ENCODE measurements around the gene UPF3A.
"Not testable (repeated sequence)": the region's sequence is repeated elsewhere in the genome, so short reads cannot be mapped to it uniquely, and the experiment has no call there.

Gene UPF3A

DNA sequence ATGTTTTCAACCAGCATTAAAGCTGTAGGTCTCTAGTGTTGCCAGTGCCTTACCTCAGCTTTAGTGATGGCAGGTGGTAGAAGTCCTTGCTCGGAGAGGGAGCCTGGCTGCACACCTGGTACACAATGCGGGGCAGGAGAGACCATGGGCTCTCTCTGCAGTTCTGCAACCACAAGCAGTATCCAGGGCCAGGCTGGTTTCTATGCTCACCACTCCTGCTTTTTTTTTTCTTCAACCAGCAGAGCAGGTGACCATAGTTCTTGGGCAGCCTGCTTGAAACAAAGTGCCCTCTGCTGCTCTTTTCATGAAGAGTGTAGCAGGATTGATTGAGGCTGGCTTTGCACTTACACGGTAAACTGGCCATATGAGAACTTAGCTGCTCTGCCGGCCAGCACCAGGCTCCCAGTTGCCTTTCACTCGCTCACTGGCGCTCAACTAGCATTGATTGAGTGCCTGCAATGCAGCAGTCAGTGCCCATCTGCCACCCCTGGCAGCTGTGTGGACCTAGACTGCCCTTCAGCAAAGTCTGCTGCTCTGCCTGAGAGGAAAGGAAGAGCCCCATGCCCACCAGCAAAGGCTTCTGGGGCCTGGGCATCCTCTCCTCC lies 28.5 kb downstream of the UPF3A start:
- peak; percentile 36 for DNase-seq

DNA sequence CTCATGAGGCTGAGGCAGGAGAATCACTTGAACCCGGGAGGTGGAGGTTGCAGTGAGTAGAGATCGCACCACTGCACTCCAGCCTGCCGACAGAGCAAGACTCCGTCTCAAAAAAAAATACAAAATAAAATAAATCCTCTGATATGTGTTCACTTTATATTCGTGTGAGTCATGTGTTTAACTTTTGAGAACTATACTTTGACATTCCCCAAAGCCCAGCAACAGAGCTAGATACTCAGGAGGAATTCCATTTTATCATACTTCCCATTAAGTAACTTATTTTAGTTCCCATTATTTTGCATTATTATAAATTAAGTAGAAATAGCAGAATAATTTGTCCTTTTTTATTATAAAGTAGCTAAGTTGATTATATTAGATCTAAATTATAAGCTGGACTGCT lies 29.6 kb downstream of the UPF3A start:
- no peak for DNase-seq

DNA sequence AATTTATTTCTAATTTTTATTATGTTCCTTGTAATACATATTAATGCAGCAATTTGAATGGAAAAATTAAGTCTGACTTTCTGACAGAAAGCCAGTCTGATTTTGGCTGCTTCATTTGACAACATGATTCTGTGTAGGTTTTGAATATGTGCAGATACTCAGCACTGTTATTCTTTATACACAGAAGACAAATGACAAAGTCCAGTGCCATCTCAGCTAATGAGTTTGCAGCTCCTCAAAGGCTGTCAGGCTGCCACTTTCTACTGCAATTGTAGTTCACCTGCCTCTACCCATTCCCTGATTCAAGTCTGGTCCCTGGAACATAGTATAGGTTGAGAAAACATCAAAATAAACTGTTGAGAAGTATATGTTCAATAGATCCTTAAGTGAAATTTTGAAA lies 30.0 kb downstream of the UPF3A start:
- DNase-seq = no peak

DNA sequence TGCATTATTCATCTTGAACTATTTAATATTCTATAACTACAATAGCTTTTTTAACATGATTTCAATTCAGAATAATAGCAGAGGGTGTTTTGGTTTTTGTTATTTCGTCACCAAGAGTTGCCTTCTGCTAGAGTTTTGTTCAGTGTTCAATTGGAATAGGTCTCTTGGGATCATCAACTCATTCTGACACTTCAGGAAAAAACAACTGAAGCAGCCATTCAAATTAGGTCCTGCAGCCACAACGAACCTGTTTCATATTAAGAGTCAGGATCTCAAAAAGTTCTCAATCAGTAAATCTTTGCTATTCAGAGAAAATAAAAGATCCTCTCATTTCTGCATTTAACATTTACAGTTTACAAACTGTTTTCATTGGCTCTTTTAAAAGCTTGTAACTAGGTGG lies 30.5 kb downstream of the UPF3A start:
- no peak for DNase-seq

DNA sequence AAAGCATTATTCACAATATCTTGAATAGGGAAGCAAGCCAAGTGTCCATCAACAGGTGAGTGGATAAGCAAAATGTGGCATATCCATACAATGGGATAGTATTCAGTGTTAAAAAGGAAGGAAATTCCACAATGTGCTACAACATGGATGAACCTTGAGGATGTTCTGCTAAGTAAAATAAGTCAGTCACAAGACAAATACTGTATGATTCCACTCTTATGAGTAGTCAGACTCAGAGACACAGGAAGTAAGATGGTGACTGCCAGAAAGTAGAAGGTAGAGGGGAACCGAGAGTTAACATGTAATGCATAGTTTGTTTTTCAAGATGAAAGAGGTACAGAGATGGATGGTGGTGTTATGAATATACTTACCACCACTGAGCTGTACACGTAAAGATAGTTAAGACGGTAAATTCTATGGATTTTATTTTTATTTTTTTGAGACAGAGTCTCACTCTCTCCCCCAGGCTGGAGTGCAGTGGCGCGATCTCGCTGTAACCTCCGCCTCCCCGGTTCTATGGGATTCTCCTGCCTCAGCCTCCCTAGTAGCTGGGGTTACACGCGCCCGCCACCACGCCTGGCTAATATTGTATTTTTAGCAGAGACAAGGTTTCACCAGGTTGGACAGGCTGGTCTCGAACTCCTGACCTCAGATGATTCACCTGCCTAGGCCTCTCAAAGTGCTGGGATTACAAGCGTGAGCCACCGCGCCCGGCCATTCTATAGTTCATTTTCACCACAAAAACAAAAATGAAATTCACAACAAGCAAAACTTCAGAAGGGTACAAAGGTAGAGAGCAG lies 31.9 kb downstream of the UPF3A start:
- no peak for DNase-seq

DNA sequence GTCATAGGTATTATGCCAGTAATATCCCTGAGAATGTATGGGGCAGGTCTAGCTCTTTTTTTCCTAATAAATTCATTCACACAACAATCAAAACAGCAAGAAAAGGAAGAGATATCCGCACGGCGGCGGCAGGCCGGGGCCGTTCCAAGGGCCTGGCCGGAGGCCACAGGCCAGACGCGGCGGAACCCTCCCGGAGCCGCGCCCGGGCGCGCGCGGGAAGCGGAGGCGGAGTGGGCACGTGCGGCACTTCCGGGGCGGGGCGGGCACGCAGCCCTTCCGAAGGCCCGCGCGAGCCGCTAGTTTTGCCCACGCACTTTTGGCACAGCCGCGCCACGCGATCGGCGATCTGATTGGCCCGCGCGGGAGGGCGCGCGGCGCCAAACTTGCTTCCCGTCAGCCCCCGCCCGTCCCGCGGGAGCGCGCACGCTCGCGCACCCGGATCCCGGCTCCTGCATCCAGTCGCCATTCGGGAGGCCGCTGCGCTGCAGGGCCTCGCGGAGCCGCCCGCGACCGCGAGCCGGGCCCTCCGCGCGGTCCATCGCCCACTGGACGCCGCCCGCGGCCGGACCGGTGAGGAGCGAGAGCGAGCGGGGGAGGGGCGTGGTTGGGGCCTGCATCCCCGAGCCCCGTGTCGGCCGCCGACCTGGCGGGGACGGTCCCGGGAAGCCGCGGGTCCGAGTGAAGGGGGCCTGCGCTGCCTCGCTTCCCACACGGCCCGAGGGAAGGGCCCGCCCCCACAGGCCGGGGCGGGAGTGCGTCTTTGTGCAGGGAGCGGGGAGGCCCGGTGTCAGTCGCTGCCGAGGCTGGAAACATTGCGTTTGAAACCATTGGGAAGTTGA lies 32.9 kb downstream of the UPF3A start, which contains the start of gene CHAMP1:
CHAMP1 (plus strand) TSS at position 430 of the 839 bp plus-strand sequence. CDS start 9,340 bp downstream, outside the sequence.
- DNase-seq = peak; percentile 78

DNA sequence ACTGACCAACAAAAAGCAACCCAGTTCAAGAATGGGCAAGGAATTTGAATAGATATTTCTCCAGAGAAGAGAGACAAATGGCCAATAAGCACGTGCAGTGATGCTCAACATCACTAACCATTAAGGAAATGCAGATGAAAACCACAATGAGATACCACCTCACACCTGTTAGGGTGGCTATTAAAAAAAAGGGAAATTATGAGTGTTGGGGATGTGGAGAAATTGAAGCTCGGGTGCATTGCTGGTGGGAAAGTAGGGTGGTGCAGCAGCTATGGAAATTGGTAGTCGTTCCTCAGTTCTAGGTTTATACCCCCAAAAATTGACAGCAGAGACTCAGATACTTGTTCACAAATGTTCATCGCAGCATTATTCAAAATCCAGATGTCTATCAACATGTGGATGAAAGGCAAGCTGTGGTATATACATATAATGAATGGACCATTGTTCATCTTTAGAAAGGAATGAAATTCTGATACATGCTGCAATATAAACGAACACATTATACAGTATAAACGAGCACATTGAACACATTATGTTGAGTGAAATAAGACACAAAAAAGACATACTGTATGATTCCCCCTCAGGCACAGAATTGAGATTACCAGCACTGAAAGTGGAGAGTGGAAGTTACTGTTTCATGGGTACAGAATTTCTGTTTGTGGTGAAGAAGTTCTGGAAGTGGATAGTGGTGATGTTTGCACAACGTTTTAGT lies 33.8 kb downstream of the UPF3A start:
- DNase-seq = no peak

DNA sequence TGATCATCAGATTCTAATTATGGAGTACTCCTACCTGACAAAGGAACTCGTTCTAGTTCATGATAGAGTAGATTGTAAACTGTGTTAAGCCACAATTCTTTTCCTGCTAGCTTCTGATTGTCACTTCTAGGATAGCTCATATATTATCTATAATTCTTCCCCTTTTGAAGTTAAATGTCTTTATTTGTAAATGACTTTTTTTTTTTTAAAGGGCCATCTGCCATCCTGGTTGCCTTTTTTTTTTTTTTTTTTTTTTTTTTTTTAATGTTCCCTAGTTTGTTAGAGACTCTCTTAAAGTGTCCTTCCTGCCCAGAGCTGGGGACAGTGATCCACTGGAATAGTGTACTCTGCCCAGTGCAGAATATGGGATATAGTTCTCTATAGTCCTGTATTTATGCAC lies 37.2 kb downstream of the UPF3A start:
- DNase-seq = no peak

DNA sequence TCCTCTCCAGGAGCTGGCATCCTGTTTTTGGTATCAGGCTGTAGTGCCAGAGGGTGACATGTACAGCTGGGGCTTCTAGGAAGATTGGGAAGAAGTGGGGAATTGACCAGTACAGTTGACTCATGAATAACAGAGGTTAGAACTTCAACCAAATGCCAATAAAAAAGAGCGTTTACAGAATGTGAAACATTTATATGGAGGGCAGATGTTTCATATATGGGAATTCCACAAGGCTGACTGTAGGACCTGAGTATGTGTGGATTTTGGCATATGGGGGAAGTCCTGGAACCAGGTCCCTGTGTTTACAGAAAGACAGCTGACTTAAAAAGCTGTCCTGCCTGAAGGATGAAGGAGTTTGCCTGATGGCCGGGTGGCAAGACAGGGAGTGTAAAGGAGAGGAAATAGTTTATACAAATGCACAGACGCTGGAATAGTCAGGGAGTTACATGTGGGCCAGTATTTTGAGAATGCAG lies 38.1 kb downstream of the UPF3A start:
- no peak for DNase-seq

DNA sequence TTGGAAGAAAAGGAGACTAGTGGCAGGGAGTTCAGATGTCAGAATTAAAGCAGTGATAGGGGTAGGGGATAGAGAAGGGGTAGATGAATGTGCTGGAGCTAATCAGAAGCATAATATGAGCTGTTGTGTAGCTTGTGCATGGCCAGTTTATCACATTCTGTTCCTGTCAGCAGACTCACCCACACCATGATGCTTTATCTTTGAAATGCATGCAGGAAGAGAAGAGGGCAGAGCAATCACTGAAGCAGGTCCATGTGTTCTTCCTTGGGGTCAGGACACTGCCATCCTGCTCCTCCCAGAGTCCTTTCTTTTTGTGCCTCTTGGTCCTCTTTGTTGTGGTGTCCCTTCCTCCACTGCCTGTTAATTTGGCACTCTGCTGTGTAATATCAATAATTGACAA lies 38.7 kb downstream of the UPF3A start:
- DNase-seq = no peak

DNA sequence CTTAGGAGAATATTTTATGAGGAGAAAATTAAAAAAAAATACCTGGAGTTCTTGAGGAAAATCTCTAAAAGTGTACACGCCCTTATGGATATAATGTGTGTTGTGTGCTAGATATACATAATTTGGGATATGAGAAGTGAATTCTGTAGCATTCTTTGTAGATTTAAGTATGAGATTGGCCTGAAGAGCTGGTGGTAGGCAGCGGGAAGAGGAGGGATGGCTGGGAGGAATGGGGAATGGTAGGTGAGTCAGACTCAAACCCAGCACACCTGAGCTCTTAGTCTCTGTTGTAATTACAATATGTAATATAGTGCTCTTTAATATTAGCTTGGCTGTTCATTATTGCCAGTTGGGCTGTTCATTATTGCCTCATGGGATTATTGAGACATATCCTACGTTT lies 39.9 kb downstream of the UPF3A start:
- no peak for DNase-seq

DNA sequence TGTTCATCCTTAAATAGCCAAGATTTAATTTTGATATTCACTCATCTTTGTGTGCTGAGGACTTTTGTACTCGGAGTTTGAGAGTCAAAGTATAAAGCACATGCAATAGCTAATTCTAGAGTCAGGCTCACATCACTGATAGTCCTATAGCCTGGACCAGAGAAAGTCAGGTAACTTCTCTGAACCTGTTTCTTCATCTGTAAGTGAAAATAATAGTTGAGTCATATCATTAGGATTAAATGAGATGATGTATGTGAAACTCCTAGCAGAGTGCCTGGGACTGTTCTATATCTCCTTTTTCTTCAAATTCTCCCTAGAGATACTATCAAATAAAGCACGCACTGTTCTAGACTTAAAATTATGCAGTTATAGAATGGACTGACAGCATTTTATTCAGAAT lies 41.9 kb downstream of the UPF3A start:
- DNase-seq = no peak

DNA sequence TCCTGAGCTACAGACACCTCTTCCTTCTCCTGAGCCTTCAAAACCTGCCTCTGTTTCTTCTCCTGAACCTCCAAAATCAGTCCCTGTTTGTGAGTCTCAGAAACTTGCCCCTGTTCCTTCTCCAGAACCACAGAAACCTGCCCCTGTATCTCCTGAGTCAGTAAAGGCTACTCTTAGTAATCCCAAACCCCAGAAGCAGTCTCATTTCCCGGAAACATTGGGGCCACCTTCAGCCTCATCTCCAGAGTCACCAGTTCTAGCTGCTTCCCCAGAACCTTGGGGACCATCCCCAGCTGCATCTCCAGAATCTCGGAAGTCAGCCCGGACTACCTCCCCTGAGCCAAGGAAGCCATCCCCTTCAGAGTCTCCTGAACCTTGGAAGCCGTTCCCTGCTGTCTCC lies 42.9 kb downstream of the UPF3A start:
- DNase-seq = no peak

DNA sequence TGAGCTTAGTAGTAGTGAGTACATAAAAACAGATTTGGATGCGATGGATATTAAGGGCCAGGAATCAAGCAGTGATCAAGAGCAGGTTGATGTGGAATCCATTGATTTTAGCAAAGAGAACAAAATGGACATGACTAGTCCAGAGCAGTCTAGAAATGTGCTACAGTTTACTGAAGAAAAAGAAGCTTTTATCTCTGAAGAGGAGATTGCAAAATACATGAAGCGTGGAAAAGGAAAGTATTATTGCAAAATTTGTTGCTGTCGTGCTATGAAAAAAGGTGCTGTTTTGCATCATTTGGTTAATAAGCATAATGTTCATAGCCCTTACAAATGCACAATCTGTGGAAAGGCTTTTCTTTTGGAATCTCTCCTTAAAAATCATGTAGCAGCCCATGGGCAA lies 44.3 kb downstream of the UPF3A start:
- DNase-seq = no peak

DNA sequence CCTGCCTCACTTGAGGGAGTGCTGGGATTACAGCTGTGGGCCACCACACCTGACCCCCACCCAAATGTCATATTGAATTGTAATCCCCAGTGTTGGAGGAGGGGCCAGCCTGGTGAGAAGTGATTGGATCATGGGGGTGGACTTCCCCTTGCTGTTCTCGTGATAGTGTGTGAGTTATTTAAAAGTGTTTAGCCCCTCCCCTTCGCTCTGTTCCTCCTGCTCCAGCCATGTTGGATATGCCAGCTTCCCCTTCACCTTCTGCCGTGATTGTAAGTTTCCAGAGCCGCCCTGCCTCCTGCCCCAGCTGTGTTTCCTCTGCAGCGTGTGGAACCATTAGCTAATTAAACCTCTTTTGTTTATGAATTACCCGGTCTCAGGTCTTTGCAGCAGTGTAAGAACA lies 46.6 kb downstream of the UPF3A start:
- no peak for DNase-seq

DNA sequence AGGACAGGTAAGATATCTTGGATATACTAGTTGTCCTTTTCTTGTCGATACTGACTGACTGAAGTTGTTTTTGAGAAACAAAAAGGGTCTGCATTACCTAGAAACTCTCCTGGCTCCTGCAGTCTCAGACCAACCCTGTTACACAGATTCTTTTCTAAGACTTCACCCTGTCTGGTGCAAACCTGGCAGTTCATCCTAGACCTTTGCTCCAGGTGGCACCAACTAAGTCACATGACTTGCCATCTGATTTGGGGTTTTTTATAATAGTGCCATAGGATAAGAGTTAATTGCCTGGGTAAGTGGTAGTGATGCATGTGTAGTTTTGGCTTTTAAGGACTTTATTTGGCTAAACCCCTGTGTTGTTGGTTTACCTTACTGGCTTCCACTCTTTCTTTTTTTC lies 47.2 kb downstream of the UPF3A start:
- no peak for DNase-seq

DNA sequence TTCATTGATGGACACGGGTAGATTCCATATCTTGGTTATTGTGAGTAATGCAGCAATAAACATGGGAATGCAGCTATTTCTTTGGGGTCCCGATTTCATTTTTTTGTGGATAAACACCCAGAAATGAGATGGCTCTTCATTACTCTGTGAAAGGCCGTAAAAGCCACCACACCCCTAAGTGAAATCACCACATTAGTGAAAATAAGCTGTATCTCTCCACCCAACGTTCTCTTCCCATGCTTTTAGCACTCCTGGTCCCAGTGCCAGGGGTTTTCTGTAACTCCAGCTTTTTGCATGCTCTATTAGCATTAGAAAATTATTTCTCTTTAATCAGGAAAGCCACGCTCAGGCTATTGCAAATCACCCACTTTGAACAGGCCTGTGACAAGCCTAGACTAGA lies 48.7 kb downstream of the UPF3A start:
- no peak for DNase-seq

DNA sequence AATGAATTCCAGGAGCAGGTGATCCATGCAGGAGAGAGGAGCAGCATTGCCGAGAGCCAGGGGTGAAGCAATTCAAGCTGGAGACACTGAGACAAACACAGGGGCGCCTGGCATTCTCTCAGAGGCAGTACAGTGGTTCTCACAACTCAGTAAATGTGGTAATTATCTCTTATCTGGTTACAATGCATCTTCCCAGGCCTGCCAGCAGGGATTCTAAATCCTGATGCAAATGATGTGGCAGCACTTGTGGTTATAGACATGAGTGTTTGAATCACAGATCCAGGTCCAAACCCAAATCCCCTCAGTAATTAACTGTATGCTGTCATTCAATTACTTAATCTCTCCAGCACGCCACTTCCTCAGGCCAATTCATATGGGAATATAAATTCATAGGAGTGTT lies 52.5 kb downstream of the UPF3A start:
- not testable (repeated sequence) for DNase-seq

DNA sequence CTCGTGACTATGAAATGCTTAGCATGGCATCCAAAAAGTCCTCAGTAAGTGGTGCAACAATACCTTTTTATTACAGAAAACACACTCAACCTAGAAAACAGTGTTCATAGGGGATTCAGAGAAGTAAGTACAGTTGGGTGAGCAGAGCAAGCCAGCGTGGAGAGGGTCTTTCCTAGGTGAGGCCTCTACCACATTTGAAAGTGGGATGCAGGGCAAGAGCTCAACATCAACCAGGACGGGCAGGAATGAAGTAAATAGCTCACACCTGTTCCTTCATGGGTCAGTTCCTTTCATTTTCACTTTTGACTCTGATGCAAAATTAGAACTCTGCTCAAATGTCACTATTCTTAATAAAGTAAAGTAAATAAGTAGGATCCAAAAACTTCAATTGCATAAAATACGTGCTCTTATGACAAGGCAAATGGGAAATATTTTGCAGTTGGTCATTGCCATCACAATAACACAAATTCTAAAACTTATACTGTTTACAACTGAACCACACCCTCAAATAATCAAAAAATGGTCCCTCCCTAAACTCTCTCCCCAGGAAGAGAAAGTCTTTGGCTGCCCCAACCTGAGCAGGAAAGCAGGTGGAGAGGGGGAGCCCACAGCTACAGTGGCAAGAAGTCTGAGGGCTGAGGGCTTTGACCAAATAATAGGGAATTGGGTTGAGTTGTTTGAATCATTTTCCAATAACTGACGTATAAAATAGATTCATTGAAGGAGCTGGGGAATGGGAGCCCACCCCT lies 53.1 kb downstream of the UPF3A start:
- DNase-seq = no peak

DNA sequence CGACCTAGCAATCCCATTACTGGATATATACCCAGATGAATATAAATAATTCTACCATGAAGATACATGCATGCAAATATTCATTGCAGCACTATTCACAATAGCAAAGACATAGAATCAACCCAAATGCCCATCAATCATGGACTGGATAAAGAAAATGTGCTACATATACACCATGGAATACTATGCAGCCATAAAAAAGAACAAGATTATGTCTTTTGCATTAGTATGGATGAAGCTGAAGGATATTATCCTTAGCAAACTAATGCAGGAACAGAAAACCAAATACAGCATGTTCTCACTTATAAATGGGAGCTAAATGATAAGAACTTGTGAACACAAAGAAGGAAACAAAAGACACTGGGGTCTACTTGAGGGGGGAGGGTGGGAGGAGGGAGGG lies 55.1 kb downstream of the UPF3A start:
- not testable (repeated sequence) for DNase-seq

DNA sequence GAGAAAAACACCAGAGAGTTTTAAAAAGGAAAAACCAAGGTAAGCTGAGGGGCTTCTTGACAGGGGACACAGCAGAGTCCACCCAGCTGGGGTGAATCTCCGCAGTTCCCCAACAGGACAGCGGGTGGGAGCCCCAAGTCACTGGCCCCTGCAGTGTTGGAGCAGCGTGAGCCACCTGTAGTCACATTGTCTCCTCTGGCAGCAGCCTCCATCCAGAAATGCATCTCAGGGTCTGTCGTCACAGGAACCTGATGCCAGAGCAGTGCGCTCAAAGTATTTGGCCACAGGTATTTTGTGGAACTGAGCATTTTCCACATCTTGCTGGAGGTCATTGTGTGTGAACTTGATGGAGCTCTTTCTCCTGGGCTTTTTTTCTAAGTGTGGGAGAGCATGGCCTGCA lies 57.6 kb downstream of the UPF3A start:
- no peak for DNase-seq

DNA sequence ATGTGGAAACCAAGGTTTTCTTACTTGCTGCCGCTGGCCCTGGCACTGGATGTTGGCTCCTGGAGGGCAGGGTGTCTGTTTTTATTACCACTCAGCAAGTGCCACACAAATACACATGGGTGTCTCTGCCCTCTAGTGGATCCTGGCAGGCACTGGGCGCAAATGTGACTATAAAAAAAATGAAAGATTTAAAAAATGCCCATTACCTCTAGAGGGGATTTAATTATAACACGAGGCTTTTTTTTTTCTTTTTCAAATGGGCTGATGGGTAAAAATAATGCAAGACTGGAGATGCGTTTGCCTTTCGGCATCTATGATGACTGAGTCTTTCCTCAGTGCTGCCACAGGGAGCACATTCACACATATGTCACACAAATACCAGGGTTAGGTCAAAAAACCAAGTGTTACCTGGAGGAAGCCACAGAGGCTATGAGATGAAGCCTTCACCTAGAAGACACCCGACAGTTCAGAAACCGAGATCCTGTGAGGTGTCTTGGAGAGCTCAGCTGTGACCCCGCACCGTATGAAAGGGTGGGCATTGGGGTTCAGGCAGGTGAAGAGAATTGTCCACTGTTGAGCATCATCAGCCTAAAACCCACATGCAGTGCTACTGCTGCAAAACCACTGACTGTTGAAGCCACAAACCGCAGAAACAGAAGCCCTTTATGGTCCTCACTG lies 58.6 kb downstream of the UPF3A start:
- peak; percentile 39 for DNase-seq

Measured in NCI-H510A treated with DMSO at 0.1 percent for 48 hours (cell line).